ENCODE measurements around the gene PRUNE1.

PRUNE1 gene

DNA sequence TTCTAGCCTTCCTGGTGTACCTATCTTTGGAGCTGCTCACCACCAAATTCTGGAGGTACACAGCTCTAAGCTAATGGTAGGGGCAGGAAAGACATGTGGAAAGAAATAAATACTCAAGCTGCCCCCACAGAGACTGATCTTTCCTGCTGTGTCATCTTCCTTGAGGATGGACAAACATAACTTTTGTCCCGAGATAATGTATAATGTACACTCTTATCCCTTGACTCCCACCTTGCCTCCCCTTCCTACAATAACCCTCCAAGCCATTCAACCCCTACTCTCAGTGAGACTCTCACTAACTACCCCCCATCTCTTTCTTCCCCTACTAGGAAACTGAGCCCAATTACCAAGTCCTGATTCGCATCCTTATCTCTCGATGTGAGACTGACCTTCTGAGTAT is 14.0 kb upstream of the PRUNE1 start:
- TF ChIP-seq, protein P1, sequence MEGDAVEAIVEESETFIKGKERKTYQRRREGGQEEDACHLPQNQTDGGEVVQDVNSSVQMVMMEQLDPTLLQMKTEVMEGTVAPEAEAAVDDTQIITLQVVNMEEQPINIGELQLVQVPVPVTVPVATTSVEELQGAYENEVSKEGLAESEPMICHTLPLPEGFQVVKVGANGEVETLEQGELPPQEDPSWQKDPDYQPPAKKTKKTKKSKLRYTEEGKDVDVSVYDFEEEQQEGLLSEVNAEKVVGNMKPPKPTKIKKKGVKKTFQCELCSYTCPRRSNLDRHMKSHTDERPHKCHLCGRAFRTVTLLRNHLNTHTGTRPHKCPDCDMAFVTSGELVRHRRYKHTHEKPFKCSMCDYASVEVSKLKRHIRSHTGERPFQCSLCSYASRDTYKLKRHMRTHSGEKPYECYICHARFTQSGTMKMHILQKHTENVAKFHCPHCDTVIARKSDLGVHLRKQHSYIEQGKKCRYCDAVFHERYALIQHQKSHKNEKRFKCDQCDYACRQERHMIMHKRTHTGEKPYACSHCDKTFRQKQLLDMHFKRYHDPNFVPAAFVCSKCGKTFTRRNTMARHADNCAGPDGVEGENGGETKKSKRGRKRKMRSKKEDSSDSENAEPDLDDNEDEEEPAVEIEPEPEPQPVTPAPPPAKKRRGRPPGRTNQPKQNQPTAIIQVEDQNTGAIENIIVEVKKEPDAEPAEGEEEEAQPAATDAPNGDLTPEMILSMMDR (IDR thresholded peaks at IDR 0.05; ENCODE audit: borderline replicate concordance, insufficient read depth, low read depth, low read length) = no peak
- no peak overlapping the region for H3K4me3 ChIP-seq (ENCODE audit: low read depth, low read length)

DNA sequence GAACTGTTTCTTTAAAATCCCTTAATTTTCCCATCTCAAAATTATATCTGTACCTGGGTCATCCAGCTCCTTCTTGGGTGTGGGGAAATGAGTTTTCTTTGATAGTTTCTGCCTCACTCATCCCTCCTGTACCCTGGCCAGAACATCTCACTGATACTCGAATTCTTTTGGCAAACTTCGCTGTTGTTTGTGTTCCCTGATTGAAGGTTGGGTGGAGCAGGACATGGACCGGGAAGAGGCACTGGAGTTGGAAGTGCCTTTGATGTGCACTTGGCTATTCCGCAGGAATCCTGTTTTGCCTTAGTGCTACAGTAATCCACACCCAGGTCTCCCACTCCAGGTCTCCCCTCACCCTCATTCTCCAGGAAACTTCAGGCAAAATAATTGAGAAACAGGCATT is 12.8 kb upstream of the PRUNE1 start:
- TF ChIP-seq, protein P1 (IDR thresholded peaks at IDR 0.05; ENCODE audit: borderline replicate concordance, insufficient read depth, low read depth, low read length) = no peak

DNA sequence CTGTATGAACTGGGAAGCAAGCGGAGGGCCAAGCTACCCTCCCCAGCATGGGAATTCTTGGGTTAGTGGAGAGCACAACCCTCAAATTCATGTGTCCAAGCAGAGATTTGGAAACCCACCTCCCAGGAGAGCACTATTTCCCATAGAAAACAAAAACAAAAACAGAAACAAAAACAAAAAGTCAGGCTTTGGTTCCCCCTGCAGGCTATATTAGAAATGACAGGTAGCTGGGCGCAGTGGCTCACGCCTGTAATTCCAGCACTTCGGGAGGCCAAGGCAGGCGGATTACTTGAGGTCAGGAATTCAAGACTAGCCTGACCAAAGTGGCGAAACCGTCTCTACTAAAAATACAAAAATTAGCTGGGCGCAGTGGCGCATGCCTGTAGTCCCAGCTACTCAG is 12.4 kb upstream of the PRUNE1 start:
- no peak overlapping the region for H3K4me3 ChIP-seq (ENCODE audit: low read depth, low read length)
- TF ChIP-seq, protein P1 (IDR thresholded peaks at IDR 0.05; ENCODE audit: borderline replicate concordance, insufficient read depth, low read depth, low read length) = peak; percentile 53

More for the DNA sequence above, 12.8 kb upstream of the PRUNE1 start:
- H3K4me3 ChIP-seq (ENCODE audit: low read depth, low read length) = no peak overlapping the region

DNA sequence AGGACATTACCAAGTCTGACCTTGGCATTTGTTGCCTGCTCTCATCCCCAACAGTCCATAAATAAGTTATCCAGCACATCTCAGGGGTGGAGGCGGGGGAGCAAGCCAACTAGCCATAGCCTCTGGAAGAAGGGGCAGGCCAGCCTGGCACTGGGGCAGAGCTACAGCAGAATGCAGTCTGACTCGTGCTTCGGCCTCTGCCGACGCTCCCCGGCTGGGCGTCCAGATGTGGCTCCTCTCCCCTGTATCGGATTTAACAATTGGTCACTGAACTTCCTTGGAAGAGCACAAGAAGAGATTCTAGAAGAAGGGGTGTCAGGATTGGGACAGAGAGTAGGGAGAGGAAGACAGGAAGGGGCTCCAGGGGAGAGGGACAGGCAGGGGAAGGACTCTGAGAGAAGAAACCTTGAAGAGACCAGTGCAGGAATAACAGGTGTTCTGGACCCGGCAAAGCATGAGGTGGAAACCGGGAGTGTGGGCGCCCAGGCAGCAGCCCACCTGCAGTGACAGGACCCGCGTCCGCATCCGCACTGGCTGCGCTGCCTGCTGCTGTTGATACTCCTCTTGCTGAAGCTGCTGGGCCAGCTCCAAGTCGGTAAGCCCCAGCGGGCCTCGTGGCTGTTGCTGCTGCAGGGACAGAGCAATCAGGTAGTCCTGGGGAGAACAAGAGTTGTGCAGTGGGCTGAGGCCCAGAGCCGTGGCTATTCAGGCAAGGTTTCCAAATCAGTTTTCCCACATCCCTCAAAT is 10.9 kb upstream of the PRUNE1 start:
- no peak overlapping the region for H3K4me3 ChIP-seq (ENCODE audit: low read depth, low read length)
- TF ChIP-seq, protein P1 (IDR thresholded peaks at IDR 0.05; ENCODE audit: borderline replicate concordance, insufficient read depth, low read depth, low read length) = no peak

DNA sequence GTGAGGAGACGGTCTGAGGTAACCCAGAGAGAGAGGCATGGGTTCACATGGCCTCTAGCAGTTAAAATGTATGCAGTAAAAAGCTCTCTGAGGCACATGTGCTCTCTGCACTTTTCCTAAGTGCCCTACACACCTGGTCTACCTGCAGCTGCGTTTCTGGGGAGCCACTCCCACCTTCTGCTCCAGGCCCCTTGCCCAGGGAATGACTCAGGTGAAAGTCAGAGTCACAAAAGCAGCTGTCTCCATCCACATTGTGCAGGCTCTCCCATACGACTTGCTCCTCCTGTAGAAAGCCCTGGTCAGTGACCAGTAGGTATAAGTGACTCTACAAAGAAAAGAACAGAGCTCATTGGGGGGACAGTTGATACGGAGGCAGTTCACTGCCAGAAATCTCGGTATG is 10.3 kb upstream of the PRUNE1 start:
- no peak overlapping the region for H3K4me3 ChIP-seq (ENCODE audit: low read depth, low read length)
- TF ChIP-seq, protein P1 (IDR thresholded peaks at IDR 0.05; ENCODE audit: borderline replicate concordance, insufficient read depth, low read depth, low read length) = no peak

DNA sequence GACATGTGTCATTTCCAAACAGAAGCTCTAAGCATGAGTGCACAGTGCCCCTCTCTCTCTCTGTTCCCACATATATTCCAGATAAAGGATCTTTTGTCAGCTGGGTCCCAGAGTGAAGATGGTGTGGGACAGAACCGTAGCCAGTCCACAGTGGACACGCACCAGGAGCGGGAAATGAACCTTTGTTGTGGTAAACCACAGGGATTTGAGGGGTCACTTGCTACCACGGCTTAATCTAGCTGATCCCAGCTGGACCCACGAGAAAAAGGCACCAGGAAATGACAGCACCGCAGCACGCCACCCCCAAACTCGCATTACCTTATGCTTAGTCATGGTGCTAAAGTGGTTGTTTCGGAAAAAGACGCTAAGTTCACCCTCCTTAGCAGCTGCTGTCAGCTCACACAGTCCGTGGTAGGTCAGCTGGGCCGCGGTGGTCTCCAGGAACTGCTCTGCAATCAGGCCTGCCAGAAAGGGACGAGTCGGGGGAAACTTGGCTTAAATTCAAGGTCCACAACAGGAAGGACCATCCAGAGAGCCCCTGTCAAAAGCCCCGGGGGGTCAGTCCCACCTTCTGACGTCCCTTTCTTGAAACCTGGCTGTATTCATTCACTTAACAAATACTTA is 9.1 kb upstream of the PRUNE1 start:
- no peak overlapping the region for H3K4me3 ChIP-seq (ENCODE audit: low read depth, low read length)
- TF ChIP-seq, protein P1 (IDR thresholded peaks at IDR 0.05; ENCODE audit: borderline replicate concordance, insufficient read depth, low read depth, low read length) = no peak

DNA sequence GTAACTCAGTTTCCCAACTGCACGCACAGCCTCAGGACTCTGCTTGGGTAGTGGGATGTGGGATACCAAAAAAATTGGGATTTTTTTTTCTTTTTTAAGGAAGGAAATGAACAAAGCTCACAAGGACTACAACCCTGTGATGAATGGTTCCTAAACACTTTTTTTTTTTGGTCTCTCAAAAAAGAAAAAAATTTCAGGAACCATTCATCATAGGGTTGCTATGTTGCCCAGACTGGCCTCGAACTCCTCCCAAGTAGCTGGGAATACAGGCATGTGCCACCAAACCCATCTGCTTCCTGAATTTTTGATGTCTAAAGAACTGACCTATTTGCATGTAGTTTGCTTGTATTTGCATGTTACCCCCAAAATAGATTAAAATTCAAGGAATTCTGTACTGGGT is 8.3 kb upstream of the PRUNE1 start:
- TF ChIP-seq, protein P1 (IDR thresholded peaks at IDR 0.05; ENCODE audit: borderline replicate concordance, insufficient read depth, low read depth, low read length) = no peak
- H3K4me3 ChIP-seq (ENCODE audit: low read depth, low read length) = no peak overlapping the region
